RCC 7860 (cell line): ENCODE data around the gene FKBP8.

Experiments used
- DNase-seq: peaks from one replicate; pipeline ENCODE4 v3.0.0-alpha.2; 2015; ENCODE audit warnings: low spot score
- FAIRE-seq: peaks from 2 replicates; lab custom pipeline; 2012; peaks lifted over from hg19 to GRCh38; lab: Jason Lieb, UNC

The FKBP8 gene

GRCh38 chr19:18488838-18489626 lies 54.3 kb downstream of the FKBP8 start:
- FAIRE-seq, result no peak
- no peak for DNase-seq

GRCh38 chr19:18488403-18488723 lies 55.0 kb downstream of the FKBP8 start:
- DNase-seq (no peak), FAIRE-seq (no peak)

- no peak for FAIRE-seq
- DNase-seq, result no peak
These were observed 55.6 kb downstream of the FKBP8 start for GRCh38 chr19:18487576-18488402.

- DNase-seq (no peak), FAIRE-seq (no peak)
These were observed 56.6 kb downstream of the FKBP8 start for GRCh38 chr19:18486746-18487145.

GRCh38 chr19:18484992-18485391 lies 58.4 kb downstream of the FKBP8 start:
- no peak for DNase-seq
- FAIRE-seq, result no peak

- no peak for FAIRE-seq
- DNase-seq, result no peak
These were observed 60.1 kb downstream of the FKBP8 start for GRCh38 chr19:18483119-18483890.
